ENCODE results near the gene DOK1. TPM values are rescaled to one million over a fixed set of nuclear protein-coding genes. Genes with fewer than 3 reads are reported as not detected.

DOK1 gene
- total RNA-seq, 2 experiments from 2014 or later = 17.2 to 17.9 TPM

- H3K4me1 Mint-ChIP-seq = peaks cover 3% of the 10 kb centered on the region
- H3K27me3 Mint-ChIP-seq = peaks cover 32% of the 10 kb centered on the region
- intact Hi-C loops (cut with DNase I, micrococcal nuclease) = no loop called here
- no peaks in the 10 kb centered on the region for H3K36me3 Mint-ChIP-seq (ENCODE audit: low read depth)
- ATAC-seq (peak; percentile 44), DNase-seq (no peak)
- no peak overlapping the region for H3K27ac Mint-ChIP-seq
- no peak overlapping the region for H3K4me3 Mint-ChIP-seq
- ChIA-PET POLR2A (no interaction called here), CTCF (interaction anchor here (0.9 to 1.3 kb wide), 2 partner anchors 12 to 51 kb away, joined by 3 to 4 read pairs; partner anchors contain the start of gene SEMA4F)
- no peaks in the 10 kb centered on the region for H3K9me3 Mint-ChIP-seq (ENCODE audit: low read depth)
These were observed 48.2 kb downstream of the DOK1 start for GRCh38 chr2:74602586-74603281.

GRCh38 chr2:74603282-74604000 is 48.9 kb downstream of the DOK1 start:
- Mint-ChIP-seq H3K9me3 (ENCODE audit: low read depth) (no peaks in the 10 kb centered on the region), H3K4me1 (peaks cover 3% of the 10 kb centered on the region), H3K27ac (no peak overlapping the region), H3K4me3 (no peak overlapping the region), H3K36me3 (ENCODE audit: low read depth) (no peaks in the 10 kb centered on the region), H3K27me3 (peaks cover 38% of the 10 kb centered on the region)
- DNase-seq (no peak), ATAC-seq (peak; percentile 55)
- intact Hi-C loops (cut with DNase I, micrococcal nuclease) = no loop called here
- ChIA-PET POLR2A (no interaction called here), CTCF (interaction anchor here (0.5 to 1.3 kb wide), 2 partner anchors 50 to 272 kb away, joined by 3 read pairs; partner anchors contain the start of gene SEMA4F)

DNA sequence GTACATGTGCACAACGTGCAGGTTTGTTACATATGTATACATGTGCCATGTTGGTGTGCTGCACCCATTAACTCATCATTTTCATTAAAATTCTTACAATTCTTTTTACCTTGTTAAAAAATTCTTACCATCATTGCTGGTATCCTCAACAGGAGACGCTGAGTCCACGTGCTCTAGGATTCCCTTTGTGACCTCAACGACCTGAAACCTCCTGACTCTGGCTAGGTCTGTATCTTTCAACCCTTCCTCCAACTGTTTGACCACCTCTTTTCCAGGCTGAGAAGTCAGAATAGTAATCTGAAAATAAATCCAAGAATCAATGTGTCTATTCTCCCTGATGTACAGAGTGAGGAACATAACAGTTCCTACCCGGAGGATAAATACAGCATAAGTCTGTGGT is 52.4 kb downstream of the DOK1 start:
- DNase-seq (no peak), ATAC-seq (no peak)
- ChIA-PET CTCF (no interaction called here), POLR2A (no interaction called here)
- Mint-ChIP-seq H3K9me3 (ENCODE audit: low read depth) (no peaks in the 10 kb centered on the region), H3K27ac (no peak overlapping the region), H3K4me1 (peaks cover 3% of the 10 kb centered on the region), H3K4me3 (no peak overlapping the region), H3K36me3 (ENCODE audit: low read depth) (no peaks in the 10 kb centered on the region), H3K27me3 (peaks cover 42% of the 10 kb centered on the region)
- intact Hi-C loops (cut with DNase I, micrococcal nuclease) = no loop called here

Other genes with a start within 250 kb of the DOK1 start
- 1 to 10 TPM; 2.2 to 2.7 TPM for gene SLC4A5, start 211.3 kb upstream of the DOK1 start, total RNA-seq
- 100 to 1,000 TPM in 1 of 2 experiments, 10 to 100 TPM in 1; 78.1 to 132 TPM for gene DCTN1, start 174.4 kb upstream of the DOK1 start, total RNA-seq
- 1 to 10 TPM; 4.5 to 4.9 TPM for gene C2orf81, start 133.1 kb upstream of the DOK1 start, total RNA-seq
- gene WDR54, start 133.0 kb upstream of the DOK1 start, total RNA-seq = 100 to 1,000 TPM; 103 to 119 TPM
- gene RTKN, start 112.8 kb upstream of the DOK1 start, total RNA-seq = 1 to 10 TPM; 1.8 to 2.5 TPM
- gene INO80B, start 99.6 kb upstream of the DOK1 start, total RNA-seq = 10 to 100 TPM; 24.2 to 25.6 TPM
- gene WBP1, start 96.3 kb upstream of the DOK1 start, total RNA-seq = 10 to 100 TPM; 24.9 to 30.2 TPM
- 10 to 100 TPM; 44.2 to 48.9 TPM for gene MOGS, start 89.3 kb upstream of the DOK1 start, total RNA-seq
- 10 to 100 TPM; 87.4 to 88.5 TPM for gene MRPL53, start 82.0 kb upstream of the DOK1 start, total RNA-seq
- 10 to 100 TPM in 1 of 2 experiments, 1 to 10 TPM in 1; 9.7 to 13.2 TPM for gene CCDC142, start 71.7 kb upstream of the DOK1 start, total RNA-seq
- gene TTC31, start 71.6 kb upstream of the DOK1 start, total RNA-seq = 10 to 100 TPM; 24.0 to 24.6 TPM
- gene LBX2, start 55.1 kb upstream of the DOK1 start, total RNA-seq = under 1 TPM in 1 of 2 experiments, not detected in 1; 0.28 TPM
- 10 to 100 TPM; 21.7 to 28.7 TPM for gene PCGF1, start 47.0 kb upstream of the DOK1 start, total RNA-seq
- under 1 TPM; 0.18 to 0.21 TPM for gene TLX2, start 40.3 kb upstream of the DOK1 start, total RNA-seq
- gene DQX1, start 28.5 kb upstream of the DOK1 start, total RNA-seq = under 1 TPM; 0.40 to 0.41 TPM
- 100 to 1,000 TPM in 1 of 2 experiments, 10 to 100 TPM in 1; 92.0 to 122 TPM for gene AUP1, start 25.0 kb upstream of the DOK1 start, total RNA-seq
- gene HTRA2, start 24.8 kb upstream of the DOK1 start, total RNA-seq = 10 to 100 TPM; 43.5 to 47.7 TPM
- under 1 TPM; 0.86 to 0.96 TPM for gene LOXL3, start 778 bp upstream of the DOK1 start, total RNA-seq
- under 1 TPM; 0.18 to 0.33 TPM for gene M1AP, start 93.6 kb downstream of the DOK1 start, total RNA-seq
- 1 to 10 TPM; 5.7 to 7.4 TPM for gene SEMA4F, start 99.5 kb downstream of the DOK1 start, total RNA-seq

All from activated CD4-positive, alpha-beta T cell treated with anti-CD3 and anti-CD28 coated beads for 36 hours (primary cell).